Lung (tissue), 12 donors: ENCODE measurements around the gene SCAMP4. TPM values are rescaled to one million over a fixed set of nuclear protein-coding genes. Genes with fewer than 3 reads are reported as not detected.

Experiments used
- ATAC-seq: fragments of 200-7000 bp; cut with Tn5 transposase; one replicate; pipeline ENCODE4 v1.9.1; 2020; ENCODE audit warnings: moderate number of reproducible peaks; ENCODE audit not compliant: insufficient read depth, low FRiP score
- DNase-seq, 3 donors: peaks; one replicate each; pipeline ENCODE4 v3.0.0-alpha.2; 2013 to 2017
- H3K27ac ChIP-seq, 2 donors: one replicate each; pipeline ENCODE4 v1.5.1; 2013; ENCODE audit warnings: mild to moderate bottlenecking in 2 of 2, moderate library complexity in 2 of 2, control low read depth in 1 of 2, inconsistent platforms in 1 of 2, low read depth in 1 of 2, low read length in 1 of 2
- H3K27me3 ChIP-seq, 3 donors: one replicate each; pipeline ENCODE4 v1.5.1; 2013; ENCODE audit warnings: low read length in 2 of 3; ENCODE audit not compliant: control insufficient read depth in 3 of 3, insufficient read depth in 3 of 3
- H3K36me3 ChIP-seq, 4 donors: one replicate each; pipeline ENCODE4 v1.5.1; 2013; ENCODE audit warnings: low read length in 4 of 4, mild to moderate bottlenecking in 1 of 4, moderate library complexity in 1 of 4; ENCODE audit not compliant: control insufficient read depth in 4 of 4, insufficient read depth in 4 of 4
- H3K4me1 ChIP-seq, 5 donors: one replicate each; pipeline ENCODE4 v1.5.1; 2013; ENCODE audit warnings: low read length in 5 of 5, mild to moderate bottlenecking in 2 of 5, moderate library complexity in 1 of 5; ENCODE audit not compliant: control insufficient read depth in 5 of 5, insufficient read depth in 5 of 5
- H3K4me3 ChIP-seq: one replicate; pipeline ENCODE4 v1.5.1; 2013; ENCODE audit warnings: mild to moderate bottlenecking, control low read depth, moderate library complexity
- H3K9ac ChIP-seq, 2 donors: one replicate each; pipeline ENCODE4 v1.5.1; 2013; ENCODE audit warnings: low read length in 2 of 2, control low read depth in 1 of 2; ENCODE audit not compliant: insufficient read depth in 1 of 2
- H3K9me3 ChIP-seq, 4 donors: one replicate each; pipeline ENCODE4 v1.5.1; 2013; ENCODE audit warnings: low read length in 3 of 4, mild to moderate bottlenecking in 1 of 4, moderate library complexity in 1 of 4; ENCODE audit not compliant: control insufficient read depth in 4 of 4, insufficient read depth in 3 of 4
- CTCF ChIP-seq: IDR thresholded peaks from 2 replicates; pipeline ENCODE4 v1.5.1; 2012; ENCODE audit warnings: mild to moderate bottlenecking; ENCODE audit errors: control extremely low read depth, extremely low read depth
- WGBS, 2 donors: extraction: QIAGEN DNeasy Blood & Tissue Kit; methylation state at CpG; one replicate each; pipeline ENCODE4 v1.1.7; 2013; 5-methylcytosine and 5-hydroxymethylcytosine counted together
- polyA plus RNA-seq, 2 donors: library from polyadenylated mRNA; stranded (reverse); fragments of 200-250 nt; gene quantifications; one replicate each; pipeline ENCODE4 v1.2.1, GENCODE V29; 2013
- total RNA-seq, 2 donors: library from RNA; depleted of rRNA in 1 of 2; stranded (reverse); fragments of >200 nt in 1 of 2; gene quantifications; one replicate each; pipeline ENCODE4 v1.2.1, GENCODE V29; 2014 to 2021
- donor health status: control.
- donor health status: control.
- donor health status: Bipolar disorder and iron deficiency.
- donor health status: healthy.
- donor health status: DM: yes; HTN: yes; CAD: no.

SCAMP4 gene
- total and polyA plus RNA-seq, 4 donors: 45.7 to 86.6 (median 56.2) TPM

GRCh38 chr19:1889907-1890306 lies 15.3 kb upstream of the SCAMP4 start:
- no peaks in the 10 kb centered on the region for H3K9me3 ChIP-seq
- H3K4me1 ChIP-seq: no peaks in the 10 kb centered on the region
- H3K36me3 ChIP-seq: no peaks in the 10 kb centered on the region
- ATAC-seq (no peak), DNase-seq (no peak)
- TF ChIP-seq CTCF: no peak
- peak overlapping the region in 1 of 2 donors; percentile 22 for H3K27ac ChIP-seq
- H3K27me3 ChIP-seq: no peaks in the 10 kb centered on the region
- 94 to 96% methylated on average over 1 of the region's 1 CpG for WGBS, 2 donors
- no peak overlapping the region for H3K4me3 ChIP-seq
- no peak overlapping the region for H3K9ac ChIP-seq

GRCh38 chr19:1893791-1894190 lies 11.4 kb upstream of the SCAMP4 start:
- no peak overlapping the region for H3K4me3 ChIP-seq
- DNase-seq: no peak
- ATAC-seq: no peak

GRCh38 chr19:1896508-1896907 lies 8.7 kb upstream of the SCAMP4 start:
- 69 to 79% methylated on average over 13 of the region's 13 CpGs for WGBS, 2 donors
- peak overlapping the region in 1 of 2 donors; percentile 13 for H3K27ac ChIP-seq
- H3K36me3 ChIP-seq: no peaks in the 10 kb centered on the region
- no peaks in the 10 kb centered on the region for H3K27me3 ChIP-seq
- no peak for TF ChIP-seq CTCF
- DNase-seq: no peak
- no peak overlapping the region for H3K9ac ChIP-seq
- H3K4me3 ChIP-seq: no peak overlapping the region
- no peaks in the 10 kb centered on the region for H3K9me3 ChIP-seq
- ATAC-seq: no peak
- H3K4me1 ChIP-seq: peaks cover 0 to 7% (median 3%) of the 10 kb centered on the region in 5 donors

More at GRCh38 chr19:1893791-1894190, 11.4 kb upstream of the SCAMP4 start:
- no peaks in the 10 kb centered on the region for H3K9me3 ChIP-seq
- no peak for TF ChIP-seq CTCF
- WGBS, 2 donors: 90 to 91% methylated on average over 17 of the region's 17 CpGs
- peaks cover 0 to 7% (median 3%) of the 10 kb centered on the region in 5 donors for H3K4me1 ChIP-seq
- H3K36me3 ChIP-seq: no peaks in the 10 kb centered on the region
- no peak overlapping the region for H3K9ac ChIP-seq
- no peak overlapping the region for H3K27ac ChIP-seq
- no peaks in the 10 kb centered on the region for H3K27me3 ChIP-seq

- Histone ChIP-seq H3K27me3 (no peaks in the 10 kb centered on the region), H3K9me3 (no peaks in the 10 kb centered on the region), H3K9ac (no peak overlapping the region), H3K4me1 (peaks cover 0 to 14% (median 7%) of the 10 kb centered on the region in 5 donors), H3K27ac (peak overlapping the region in 1 of 2 donors; percentile 74), H3K36me3 (no peaks in the 10 kb centered on the region), H3K4me3 (no peak overlapping the region)
- DNase-seq (no peak), ATAC-seq (no peak)
- 39 to 67% methylated on average over 16 of the region's 16 CpGs for WGBS, 2 donors
- no peak for TF ChIP-seq CTCF
These were observed 3.2 kb upstream of the SCAMP4 start for GRCh38 chr19:1901940-1902404.
